IPS-11a (cell line): ENCODE measurements around the gene VRK1.
"Not testable (repeated sequence)": the region's sequence is repeated elsewhere in the genome, so short reads cannot be mapped to it uniquely, and the experiment has no call there.

ENCODE experiments used
- H3K4me3 ChIP-seq: one replicate; pipeline ENCODE4 v1.5.1; 2013; ENCODE audit warnings: low read depth, low read length, control low read depth

VRK1 gene

GRCh38 chr14:96867634-96868033, 70.5 kb downstream of the VRK1 start:
- no peak overlapping the region for H3K4me3 ChIP-seq

- H3K4me3 ChIP-seq: no peak overlapping the region
Measured at GRCh38 chr14:96874127-96874526, 76.9 kb downstream of the VRK1 start.

DNA sequence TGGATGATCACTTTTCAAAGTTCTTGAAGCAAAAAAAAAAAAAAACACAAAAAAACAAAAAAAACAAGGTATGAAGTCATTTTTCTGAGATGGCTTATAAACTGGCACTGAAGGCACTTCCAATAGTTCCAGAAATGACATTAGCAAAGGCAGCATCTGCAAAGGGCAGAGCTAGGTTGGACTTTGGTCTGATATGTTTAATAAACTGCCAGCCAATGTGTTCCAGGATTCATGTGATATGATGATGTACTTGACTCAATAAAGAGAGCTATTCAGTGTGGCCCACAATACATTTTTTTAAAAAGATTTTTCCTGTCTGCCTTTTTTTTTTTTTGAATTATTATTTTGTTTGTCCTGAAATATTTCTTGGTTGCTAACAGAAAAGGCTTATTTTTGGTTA, 79.6 kb downstream of the VRK1 start:
- H3K4me3 ChIP-seq: no peak overlapping the region

GRCh38 chr14:96881713-96882112, 84.5 kb downstream of the VRK1 start:
- no peak overlapping the region for H3K4me3 ChIP-seq

GRCh38 chr14:96883974-96884373, 86.8 kb downstream of the VRK1 start:
- not testable (repeated sequence) for H3K4me3 ChIP-seq

DNA sequence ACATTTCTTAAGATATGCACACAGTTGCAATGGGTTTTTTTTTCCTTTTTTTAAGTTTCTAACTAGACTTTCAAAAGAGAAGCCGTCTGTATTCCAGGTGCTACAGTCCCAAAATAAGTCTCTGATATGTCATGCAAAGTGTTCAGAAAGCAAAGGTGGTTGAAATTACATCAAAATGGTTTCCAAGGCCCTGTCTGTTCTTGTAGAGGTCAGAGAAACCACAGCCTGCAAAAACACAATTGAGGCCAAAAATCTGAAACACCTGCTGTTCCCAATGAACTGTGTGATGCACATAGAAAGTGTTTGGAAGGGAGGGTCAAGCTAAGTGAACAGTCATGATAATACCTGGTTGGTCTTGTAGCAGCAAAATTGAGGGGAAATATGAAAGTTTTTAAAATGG, 91.0 kb downstream of the VRK1 start:
- no peak overlapping the region for H3K4me3 ChIP-seq

GRCh38 chr14:96888593-96888992, 91.4 kb downstream of the VRK1 start:
- no peak overlapping the region for H3K4me3 ChIP-seq

DNA sequence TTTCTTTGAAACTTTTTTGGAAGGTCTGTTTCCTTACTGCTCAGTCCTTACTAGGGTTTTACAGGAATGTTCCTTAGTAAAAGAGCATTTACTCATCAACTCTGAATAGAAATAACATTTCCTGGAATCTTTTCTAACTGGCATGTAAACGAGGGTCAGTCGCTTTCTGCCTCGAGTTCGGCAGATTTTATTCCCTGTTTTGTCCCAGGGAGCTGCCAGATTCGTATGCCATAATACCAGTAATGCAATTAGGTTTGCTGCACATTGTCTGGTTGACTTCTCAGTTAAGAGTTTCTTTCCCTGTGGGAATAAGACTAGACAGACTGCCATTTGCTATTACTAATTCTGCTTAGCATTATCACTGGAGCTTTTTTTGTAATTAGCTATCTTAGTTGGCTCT, 91.9 kb downstream of the VRK1 start:
- no peak overlapping the region for H3K4me3 ChIP-seq

DNA sequence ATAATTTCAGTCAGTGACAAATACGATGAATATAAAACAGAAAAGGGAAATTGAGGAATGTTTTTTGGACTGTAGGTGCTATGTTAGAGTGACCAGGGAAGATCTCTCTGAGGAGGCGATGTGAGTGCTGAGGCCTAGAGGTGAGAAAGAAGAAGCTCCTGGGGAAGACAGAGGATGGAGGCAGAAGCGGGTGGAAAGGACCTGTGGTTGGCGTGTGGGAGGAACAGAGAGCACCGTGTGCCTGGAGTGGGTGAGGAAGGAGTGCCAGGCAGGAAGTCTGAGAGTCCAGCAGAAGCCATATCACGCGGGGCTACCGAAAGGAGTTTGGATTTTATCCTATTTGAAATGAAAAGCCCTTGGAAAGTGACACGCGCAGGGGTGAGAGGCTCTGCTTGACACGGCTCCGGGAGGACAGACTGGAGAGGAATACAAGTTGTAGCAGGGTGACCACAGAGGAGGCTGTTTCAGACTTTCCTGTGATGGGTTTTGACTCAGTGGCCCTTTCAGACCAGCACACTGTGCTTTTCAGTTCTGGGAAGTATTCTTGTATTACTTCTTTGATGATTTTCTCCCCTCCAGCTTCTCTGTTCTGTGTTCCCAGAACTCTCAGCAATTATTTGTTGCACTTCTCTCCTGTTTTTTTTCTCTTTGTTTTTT, 96.9 kb downstream of the VRK1 start:
- no peak overlapping the region for H3K4me3 ChIP-seq

DNA sequence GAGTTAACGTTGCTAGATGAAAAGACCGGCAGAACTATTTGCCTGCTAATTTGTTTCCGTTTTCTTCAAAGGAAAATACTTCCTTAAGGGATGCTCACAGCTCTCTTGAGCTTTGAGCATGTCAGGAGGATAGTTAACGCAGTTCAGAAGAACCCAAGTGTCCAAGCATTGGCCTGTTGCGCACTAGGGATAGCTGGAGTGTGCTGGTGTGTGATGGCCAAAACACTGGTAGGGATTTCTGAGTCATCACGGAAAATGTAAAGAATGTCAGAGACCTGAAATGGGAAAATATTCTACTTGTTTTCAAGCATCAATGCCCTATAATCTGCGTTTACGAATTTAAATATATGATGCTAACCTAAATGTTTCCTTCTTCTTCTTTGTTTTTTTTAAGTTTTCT, 97.8 kb downstream of the VRK1 start:
- H3K4me3 ChIP-seq: no peak overlapping the region

- no peak overlapping the region for H3K4me3 ChIP-seq
Measured at GRCh38 chr14:96895658-96896271, 98.6 kb downstream of the VRK1 start.

DNA sequence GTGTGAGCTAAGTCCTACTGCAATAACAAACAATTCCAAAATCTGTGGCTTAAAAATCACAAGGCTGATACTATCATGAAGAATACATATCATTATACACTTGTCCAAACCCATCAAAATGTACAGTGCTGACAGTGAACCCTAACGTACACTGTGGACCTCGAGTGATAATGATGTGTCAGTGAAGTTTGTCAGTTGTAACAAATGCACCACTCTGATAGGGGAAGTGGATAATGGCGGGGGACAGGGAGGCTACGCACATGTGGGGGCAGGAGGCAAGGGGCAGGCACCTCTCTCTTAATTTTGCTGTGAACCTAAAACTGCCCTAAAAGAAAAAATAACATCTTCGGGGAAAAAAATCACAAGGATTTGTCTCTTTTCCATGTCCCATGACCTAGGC, 100.0 kb downstream of the VRK1 start:
- no peak overlapping the region for H3K4me3 ChIP-seq

DNA sequence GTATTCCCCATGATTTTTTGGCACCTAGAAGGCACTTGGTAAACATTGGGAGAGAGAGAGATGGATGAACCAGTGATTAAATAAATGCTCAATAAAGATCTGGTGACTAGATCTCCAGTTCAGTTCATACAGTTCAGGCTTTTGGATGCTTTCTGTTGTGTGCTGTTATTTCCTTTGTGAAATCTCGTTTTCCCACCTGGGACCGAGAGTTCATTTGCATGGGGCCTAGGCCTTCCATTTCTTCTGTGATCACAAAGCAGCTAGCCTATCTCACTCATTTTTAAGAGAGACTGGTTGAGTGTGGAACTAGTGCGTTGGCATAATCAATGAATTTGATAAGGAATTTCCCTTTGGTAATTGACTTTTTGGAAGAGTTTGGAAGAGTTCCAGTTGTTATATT, 104.0 kb downstream of the VRK1 start:
- no peak overlapping the region for H3K4me3 ChIP-seq

DNA sequence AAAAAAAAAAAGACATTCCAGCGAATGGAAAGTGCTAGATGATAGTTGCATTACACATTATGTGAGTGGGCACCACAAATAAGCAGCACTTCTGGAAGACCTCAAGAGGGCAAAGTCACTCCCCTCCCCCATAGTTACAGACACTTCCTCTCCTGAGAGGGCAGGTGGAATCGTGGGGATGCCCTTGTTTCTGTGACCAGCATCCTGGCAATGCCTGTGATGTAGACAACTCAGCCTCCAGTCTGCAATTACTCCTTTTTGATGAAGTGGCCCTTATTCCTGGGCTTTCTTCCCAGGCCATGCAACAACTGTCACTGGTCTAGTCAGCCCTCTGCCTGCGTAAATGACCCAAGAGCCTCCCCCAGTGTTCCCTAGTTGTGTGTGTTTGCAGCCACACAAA, 104.8 kb downstream of the VRK1 start:
- H3K4me3 ChIP-seq: no peak overlapping the region

DNA sequence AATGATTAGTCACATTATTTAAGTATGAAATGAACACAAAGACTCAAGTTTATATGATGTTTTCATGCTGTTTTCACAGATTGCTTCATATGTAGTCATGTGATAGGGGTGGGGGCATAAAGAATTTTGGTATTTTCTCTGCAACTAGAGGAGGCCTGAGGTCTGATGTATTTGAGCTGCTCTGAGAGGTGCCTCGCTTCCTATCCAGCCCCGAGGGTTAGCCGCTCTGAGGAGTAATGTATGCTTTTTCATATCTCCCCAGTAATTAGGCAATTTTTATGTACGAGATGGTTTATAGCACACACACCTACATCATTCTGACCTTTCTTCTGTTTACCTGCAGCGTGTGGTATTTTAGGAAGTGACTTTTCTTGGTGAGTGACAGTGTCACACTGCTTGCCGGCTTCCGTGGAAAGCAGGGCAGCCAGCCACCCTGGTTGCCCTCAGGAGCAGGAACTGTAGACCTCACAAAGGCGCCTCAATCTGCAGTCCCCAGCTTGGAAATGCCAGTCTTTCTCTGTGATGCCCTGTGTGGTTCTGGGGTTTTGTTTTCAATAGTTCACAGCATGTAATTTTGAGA, 106.4 kb downstream of the VRK1 start:
- H3K4me3 ChIP-seq: no peak overlapping the region

- no peak overlapping the region for H3K4me3 ChIP-seq
Measured at GRCh38 chr14:96904201-96904600, 107.0 kb downstream of the VRK1 start.

DNA sequence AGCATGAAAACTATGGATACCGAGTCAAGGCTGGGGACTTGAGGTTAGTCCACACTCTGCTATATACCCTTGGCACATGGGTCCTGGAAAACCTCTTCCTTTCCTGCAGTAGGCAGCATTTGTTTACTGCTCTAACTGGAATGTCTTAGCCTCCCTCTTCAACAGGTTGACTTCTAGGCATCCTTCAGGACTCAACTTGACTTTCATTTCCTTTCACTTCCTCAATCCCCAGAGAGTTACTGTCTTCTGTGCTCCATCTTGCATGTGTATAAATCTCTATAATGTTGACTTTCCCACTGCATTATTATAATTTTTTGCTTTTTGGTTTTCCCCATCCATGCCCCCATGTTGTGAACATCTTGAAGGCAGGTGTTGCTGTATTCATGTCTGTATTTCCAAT, 107.9 kb downstream of the VRK1 start:
- no peak overlapping the region for H3K4me3 ChIP-seq

GRCh38 chr14:96905825-96906224, 108.6 kb downstream of the VRK1 start:
- no peak overlapping the region for H3K4me3 ChIP-seq

DNA sequence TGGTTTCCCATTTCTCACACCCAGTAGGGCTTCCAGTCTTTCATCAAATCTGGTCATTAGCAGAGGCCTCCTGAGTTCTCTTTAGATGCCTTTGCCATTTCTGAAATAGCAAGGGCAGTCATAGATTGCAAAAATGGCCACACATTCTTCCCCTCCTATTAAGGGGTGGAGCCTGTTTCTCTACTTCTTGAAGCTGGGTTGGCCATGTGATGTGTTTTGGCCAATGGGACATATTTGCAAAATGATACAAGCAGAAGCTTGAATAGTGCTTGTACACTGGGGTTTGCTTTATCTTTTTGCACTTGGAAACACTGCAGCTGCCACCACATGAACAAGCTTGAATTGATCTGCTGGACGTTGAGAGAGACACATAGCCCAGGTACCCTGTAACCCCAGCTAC, 109.3 kb downstream of the VRK1 start:
- no peak overlapping the region for H3K4me3 ChIP-seq

GRCh38 chr14:96909841-96910364, 112.7 kb downstream of the VRK1 start:
- no peak overlapping the region for H3K4me3 ChIP-seq

GRCh38 chr14:96911499-96912149, 114.4 kb downstream of the VRK1 start:
- H3K4me3 ChIP-seq: no peak overlapping the region

DNA sequence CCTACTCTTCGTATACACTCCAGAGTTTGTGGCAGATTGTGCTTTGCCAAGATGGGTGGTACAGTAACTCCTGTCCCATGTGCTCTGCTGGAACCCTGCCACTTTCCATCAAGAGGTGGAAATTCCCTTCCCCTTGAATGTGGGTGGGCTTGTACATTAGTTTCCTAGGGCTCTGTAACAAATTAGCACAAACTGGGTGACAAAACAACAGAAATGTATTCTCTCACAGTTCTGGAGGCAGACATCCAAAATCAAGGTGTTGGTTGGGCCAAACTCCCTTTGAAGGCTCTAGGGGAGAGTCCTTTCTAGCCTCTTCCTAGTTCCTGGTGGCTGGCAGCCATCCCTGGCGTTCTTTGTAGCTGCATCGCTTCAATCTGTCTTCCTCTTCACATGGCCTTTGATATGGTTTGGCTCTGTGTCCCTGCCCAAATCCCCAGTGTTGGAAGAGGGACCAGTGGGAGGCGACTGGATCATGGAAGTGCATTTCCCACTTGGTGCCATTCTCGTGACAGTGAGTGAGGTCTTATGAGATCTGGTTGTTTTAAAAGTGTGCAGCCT, 117.5 kb downstream of the VRK1 start:
- H3K4me3 ChIP-seq: no peak overlapping the region
